K562 (cell line): ENCODE data around the gene RABGAP1L. TPM values are rescaled to one million over a fixed set of nuclear protein-coding genes. Genes with fewer than 3 reads are reported as not detected.

Experiments used
- polyA plus RNA-seq, 8 experiments: library from polyadenylated mRNA; depleted of rRNA in 4 of 8; stranded (reverse) in 5 of 8; unstranded in 3 of 8; fragments of >200 nt; fragmentation: Nextera tagmentation in 2 of 8; fragmentation: Illumina TruSeq in 1 of 8; extraction: Ambion mirVana in 2 of 8; extraction: Trizol in 1 of 8; gene quantifications; 2 replicates each; pipeline versions ENCODE4 v1.2.1 to v1.2.3, GENCODE V29; 2011 to 2014; ENCODE audit warnings: inconsistent platforms in 1 of 8, missing spikeins in 1 of 8
- total RNA-seq, 7 experiments: library from RNA; depleted of rRNA in 6 of 7; stranded (reverse); fragments of >200 nt in 6 of 7; fragmentation: Illumina TruSeq in 2 of 7; extraction: Trizol in 2 of 7; gene quantifications; 2 replicates each; pipeline versions ENCODE4 v1.2.1 to v1.2.3, GENCODE V29; 2011 to 2021; ENCODE audit warnings: low replicate concordance in 1 of 7
- TF ChIP-seq, protein P1 (sequence below): fragments of 450-650 bp; IDR thresholded peaks from 2 replicates; pipeline ENCODE4 v1.6.1; 2016; ENCODE audit warnings: mild to moderate bottlenecking, moderate library complexity
- TF ChIP-seq, protein P2 (sequence below): sonication (generic); formaldehyde crosslinking; IDR thresholded peaks from 2 replicates; pipeline ENCODE4 v1.8.0; 2022; ENCODE audit warnings: missing genetic modification reagents, mild to moderate bottlenecking, borderline replicate concordance

The RABGAP1L gene
- total and polyA plus RNA-seq, 9 of the 15 experiments (the other 6 are each of a cell fraction or from before 2014, with no cell fraction given), result 16.5 to 44.9 (median 26.7) TPM

DNA sequence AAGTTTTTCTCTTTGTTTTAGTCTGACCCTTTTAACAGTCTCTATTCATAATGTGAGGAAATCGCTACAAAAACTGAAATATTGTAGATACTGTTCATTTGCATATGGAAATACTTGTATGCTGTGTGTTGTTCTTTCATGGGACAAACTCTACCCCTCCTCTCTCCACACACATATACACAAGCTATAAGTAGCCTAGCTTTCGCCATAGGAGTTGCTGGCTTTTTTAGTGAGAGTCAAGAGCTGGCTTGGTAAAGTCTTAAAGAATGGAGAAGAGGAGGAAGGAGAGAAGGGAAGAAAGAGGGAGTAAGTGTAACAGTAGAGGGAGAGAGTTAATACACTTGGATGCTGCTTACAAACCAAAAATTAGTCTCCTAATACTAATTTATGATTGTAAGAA is 115.6 kb downstream of the RABGAP1L start (continued):
- TF ChIP-seq, protein P1, sequence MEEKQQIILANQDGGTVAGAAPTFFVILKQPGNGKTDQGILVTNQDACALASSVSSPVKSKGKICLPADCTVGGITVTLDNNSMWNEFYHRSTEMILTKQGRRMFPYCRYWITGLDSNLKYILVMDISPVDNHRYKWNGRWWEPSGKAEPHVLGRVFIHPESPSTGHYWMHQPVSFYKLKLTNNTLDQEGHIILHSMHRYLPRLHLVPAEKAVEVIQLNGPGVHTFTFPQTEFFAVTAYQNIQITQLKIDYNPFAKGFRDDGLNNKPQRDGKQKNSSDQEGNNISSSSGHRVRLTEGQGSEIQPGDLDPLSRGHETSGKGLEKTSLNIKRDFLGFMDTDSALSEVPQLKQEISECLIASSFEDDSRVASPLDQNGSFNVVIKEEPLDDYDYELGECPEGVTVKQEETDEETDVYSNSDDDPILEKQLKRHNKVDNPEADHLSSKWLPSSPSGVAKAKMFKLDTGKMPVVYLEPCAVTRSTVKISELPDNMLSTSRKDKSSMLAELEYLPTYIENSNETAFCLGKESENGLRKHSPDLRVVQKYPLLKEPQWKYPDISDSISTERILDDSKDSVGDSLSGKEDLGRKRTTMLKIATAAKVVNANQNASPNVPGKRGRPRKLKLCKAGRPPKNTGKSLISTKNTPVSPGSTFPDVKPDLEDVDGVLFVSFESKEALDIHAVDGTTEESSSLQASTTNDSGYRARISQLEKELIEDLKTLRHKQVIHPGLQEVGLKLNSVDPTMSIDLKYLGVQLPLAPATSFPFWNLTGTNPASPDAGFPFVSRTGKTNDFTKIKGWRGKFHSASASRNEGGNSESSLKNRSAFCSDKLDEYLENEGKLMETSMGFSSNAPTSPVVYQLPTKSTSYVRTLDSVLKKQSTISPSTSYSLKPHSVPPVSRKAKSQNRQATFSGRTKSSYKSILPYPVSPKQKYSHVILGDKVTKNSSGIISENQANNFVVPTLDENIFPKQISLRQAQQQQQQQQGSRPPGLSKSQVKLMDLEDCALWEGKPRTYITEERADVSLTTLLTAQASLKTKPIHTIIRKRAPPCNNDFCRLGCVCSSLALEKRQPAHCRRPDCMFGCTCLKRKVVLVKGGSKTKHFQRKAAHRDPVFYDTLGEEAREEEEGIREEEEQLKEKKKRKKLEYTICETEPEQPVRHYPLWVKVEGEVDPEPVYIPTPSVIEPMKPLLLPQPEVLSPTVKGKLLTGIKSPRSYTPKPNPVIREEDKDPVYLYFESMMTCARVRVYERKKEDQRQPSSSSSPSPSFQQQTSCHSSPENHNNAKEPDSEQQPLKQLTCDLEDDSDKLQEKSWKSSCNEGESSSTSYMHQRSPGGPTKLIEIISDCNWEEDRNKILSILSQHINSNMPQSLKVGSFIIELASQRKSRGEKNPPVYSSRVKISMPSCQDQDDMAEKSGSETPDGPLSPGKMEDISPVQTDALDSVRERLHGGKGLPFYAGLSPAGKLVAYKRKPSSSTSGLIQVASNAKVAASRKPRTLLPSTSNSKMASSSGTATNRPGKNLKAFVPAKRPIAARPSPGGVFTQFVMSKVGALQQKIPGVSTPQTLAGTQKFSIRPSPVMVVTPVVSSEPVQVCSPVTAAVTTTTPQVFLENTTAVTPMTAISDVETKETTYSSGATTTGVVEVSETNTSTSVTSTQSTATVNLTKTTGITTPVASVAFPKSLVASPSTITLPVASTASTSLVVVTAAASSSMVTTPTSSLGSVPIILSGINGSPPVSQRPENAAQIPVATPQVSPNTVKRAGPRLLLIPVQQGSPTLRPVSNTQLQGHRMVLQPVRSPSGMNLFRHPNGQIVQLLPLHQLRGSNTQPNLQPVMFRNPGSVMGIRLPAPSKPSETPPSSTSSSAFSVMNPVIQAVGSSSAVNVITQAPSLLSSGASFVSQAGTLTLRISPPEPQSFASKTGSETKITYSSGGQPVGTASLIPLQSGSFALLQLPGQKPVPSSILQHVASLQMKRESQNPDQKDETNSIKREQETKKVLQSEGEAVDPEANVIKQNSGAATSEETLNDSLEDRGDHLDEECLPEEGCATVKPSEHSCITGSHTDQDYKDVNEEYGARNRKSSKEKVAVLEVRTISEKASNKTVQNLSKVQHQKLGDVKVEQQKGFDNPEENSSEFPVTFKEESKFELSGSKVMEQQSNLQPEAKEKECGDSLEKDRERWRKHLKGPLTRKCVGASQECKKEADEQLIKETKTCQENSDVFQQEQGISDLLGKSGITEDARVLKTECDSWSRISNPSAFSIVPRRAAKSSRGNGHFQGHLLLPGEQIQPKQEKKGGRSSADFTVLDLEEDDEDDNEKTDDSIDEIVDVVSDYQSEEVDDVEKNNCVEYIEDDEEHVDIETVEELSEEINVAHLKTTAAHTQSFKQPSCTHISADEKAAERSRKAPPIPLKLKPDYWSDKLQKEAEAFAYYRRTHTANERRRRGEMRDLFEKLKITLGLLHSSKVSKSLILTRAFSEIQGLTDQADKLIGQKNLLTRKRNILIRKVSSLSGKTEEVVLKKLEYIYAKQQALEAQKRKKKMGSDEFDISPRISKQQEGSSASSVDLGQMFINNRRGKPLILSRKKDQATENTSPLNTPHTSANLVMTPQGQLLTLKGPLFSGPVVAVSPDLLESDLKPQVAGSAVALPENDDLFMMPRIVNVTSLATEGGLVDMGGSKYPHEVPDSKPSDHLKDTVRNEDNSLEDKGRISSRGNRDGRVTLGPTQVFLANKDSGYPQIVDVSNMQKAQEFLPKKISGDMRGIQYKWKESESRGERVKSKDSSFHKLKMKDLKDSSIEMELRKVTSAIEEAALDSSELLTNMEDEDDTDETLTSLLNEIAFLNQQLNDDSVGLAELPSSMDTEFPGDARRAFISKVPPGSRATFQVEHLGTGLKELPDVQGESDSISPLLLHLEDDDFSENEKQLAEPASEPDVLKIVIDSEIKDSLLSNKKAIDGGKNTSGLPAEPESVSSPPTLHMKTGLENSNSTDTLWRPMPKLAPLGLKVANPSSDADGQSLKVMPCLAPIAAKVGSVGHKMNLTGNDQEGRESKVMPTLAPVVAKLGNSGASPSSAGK, result no peak
- TF ChIP-seq, protein P2, sequence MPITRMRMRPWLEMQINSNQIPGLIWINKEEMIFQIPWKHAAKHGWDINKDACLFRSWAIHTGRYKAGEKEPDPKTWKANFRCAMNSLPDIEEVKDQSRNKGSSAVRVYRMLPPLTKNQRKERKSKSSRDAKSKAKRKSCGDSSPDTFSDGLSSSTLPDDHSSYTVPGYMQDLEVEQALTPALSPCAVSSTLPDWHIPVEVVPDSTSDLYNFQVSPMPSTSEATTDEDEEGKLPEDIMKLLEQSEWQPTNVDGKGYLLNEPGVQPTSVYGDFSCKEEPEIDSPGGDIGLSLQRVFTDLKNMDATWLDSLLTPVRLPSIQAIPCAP, result no peak
